Endothelial cell of umbilical vein (primary cell): ENCODE results near the gene DOCK1. TPM values are rescaled to one million over a fixed set of nuclear protein-coding genes. Genes with fewer than 3 reads are reported as not detected.

Source experiments
- BruUV-seq: library from RNA; stranded (reverse); fragments of 400-500 nt; replicated peaks from 2 replicates; lab custom pipeline; 2021; lab: Mats Ljungman, UMichigan
- CTCF ChIA-PET: fragments of 300-600, 350-600 bp; sonication (Branson Sonifier 250); formaldehyde crosslinking; loops from one replicate; lab custom pipeline; 2021; ENCODE audit warnings: antibody characterized with exemption, inconsistent platforms; lab: Charles Lee
- POLR2A ChIA-PET: fragments of 300-600, 350-600 bp; sonication (Branson Sonifier 250); formaldehyde crosslinking; loops from one replicate; lab custom pipeline; 2021; ENCODE audit warnings: antibody characterized with exemption, inconsistent platforms; lab: Charles Lee
- DNase-seq: peaks from one replicate; pipeline ENCODE4 v3.0.0-alpha.2; 2011; ENCODE audit warnings: low read depth, low spot score
- FAIRE-seq: peaks from 2 replicates; lab custom pipeline; 2011; peaks lifted over from hg19 to GRCh38; lab: Jason Lieb, UNC
- H2AFZ ChIP-seq: 2 replicates; pipeline ENCODE4 v1.6.0; 2012; ENCODE audit warnings: low read depth, low read length, control low read depth, inconsistent platforms
- H3K27ac ChIP-seq: 2 replicates; pipeline ENCODE4 v1.5.1; 2011; ENCODE audit warnings: low read depth, mild to moderate bottlenecking, control low read depth, low read length, moderate library complexity; ENCODE audit not compliant: insufficient read depth
- H3K27me3 ChIP-seq, 2 experiments: 2 replicates each; pipeline versions ENCODE4 v1.6.0 to v1.6.1; 2011; ENCODE audit warnings: low read length in 2 of 2, mixed read lengths in 1 of 2; ENCODE audit not compliant: control insufficient read depth in 2 of 2, insufficient read depth in 2 of 2
- H3K36me3 ChIP-seq, 2 experiments: 2 replicates in 1 of 2; 3 replicates in 1 of 2; pipeline ENCODE4 v1.5.1; 2011; ENCODE audit warnings: low read length in 2 of 2, mild to moderate bottlenecking in 1 of 2, moderate library complexity in 1 of 2; ENCODE audit not compliant: control insufficient read depth in 2 of 2, insufficient read depth in 2 of 2; ENCODE audit errors: extremely low read depth in 1 of 2
- H3K4me1 ChIP-seq: 3 replicates; pipeline ENCODE4 v1.5.1; 2011; ENCODE audit warnings: mild to moderate bottlenecking, low read length; ENCODE audit not compliant: control insufficient read depth, insufficient read depth; ENCODE audit errors: extremely low read depth
- H3K4me2 ChIP-seq: 2 replicates; pipeline ENCODE4 v1.6.1; 2011; ENCODE audit warnings: low read length, control low read depth, mixed read lengths; ENCODE audit not compliant: insufficient read depth
- H3K4me3 ChIP-seq, 3 experiments: fragments of 200-600 bp in 1 of 3; sonication (generic), shearing (Covaris generic) in 1 of 3; replicated peaks in 1 of 3; 2 replicates each; pipeline ENCODE4 v1.5.1; 2011 to 2016; ENCODE audit warnings: control low read depth in 3 of 3, low read length in 3 of 3, mild to moderate bottlenecking in 2 of 3, inconsistent platforms in 1 of 3, low read depth in 1 of 3, moderate library complexity in 1 of 3; ENCODE audit not compliant: insufficient read depth in 1 of 3
- H3K79me2 ChIP-seq: 2 replicates; pipeline ENCODE4 v1.6.0; 2012; ENCODE audit warnings: low read length, inconsistent platforms; ENCODE audit not compliant: control insufficient read depth, insufficient read depth
- H3K9ac ChIP-seq: replicated peaks from 2 replicates; pipeline ENCODE3; 2011; ENCODE audit warnings: low read length, control low read depth; ENCODE audit not compliant: insufficient read depth; ENCODE audit errors: extremely low read depth
- H3K9me1 ChIP-seq: replicated peaks from 3 replicates; pipeline ENCODE4 v1.6.0; 2011; ENCODE audit warnings: mild to moderate bottlenecking, low read length; ENCODE audit not compliant: control insufficient read depth, insufficient read depth; ENCODE audit errors: extremely low read depth
- H3K9me3 ChIP-seq: replicated peaks from 2 replicates; pipeline ENCODE4 v1.5.1; 2012; ENCODE audit warnings: low read length, inconsistent platforms; ENCODE audit not compliant: control insufficient read depth, insufficient read depth
- H4K20me1 ChIP-seq: replicated peaks from 2 replicates; pipeline ENCODE3; 2011; ENCODE audit warnings: mild to moderate bottlenecking, low read length; ENCODE audit not compliant: control insufficient read depth, insufficient read depth; ENCODE audit errors: extremely low read depth
- CTCF ChIP-seq, 2 donors: IDR thresholded peaks; 1 replicate in 1 of 2; 2 replicates in 1 of 2; pipeline ENCODE4 v1.5.1; 2011; ENCODE audit warnings: low read length in 2 of 2, mild to moderate bottlenecking in 2 of 2, moderate library complexity in 2 of 2, control low read depth in 1 of 2, inconsistent platforms in 1 of 2, low read depth in 1 of 2; ENCODE audit not compliant: insufficient read depth in 1 of 2; ENCODE audit errors: extremely low read depth in 1 of 2
- EZH2 ChIP-seq: IDR thresholded peaks from 2 replicates; pipeline ENCODE4 v1.6.1; 2012; ENCODE audit warnings: borderline replicate concordance, low read depth, mild to moderate bottlenecking, moderate library complexity, low read length, inconsistent platforms; ENCODE audit not compliant: severe bottlenecking
- FOS ChIP-seq: IDR thresholded peaks from 2 replicates; pipeline ENCODE4 v1.6.1; 2011; ENCODE audit warnings: mild to moderate bottlenecking, low read length, moderate library complexity, borderline replicate concordance; ENCODE audit not compliant: insufficient read depth
- GATA2 ChIP-seq: IDR thresholded peaks from 2 replicates; pipeline ENCODE4 v1.7.0; 2011; ENCODE audit warnings: low read depth, mild to moderate bottlenecking, moderate library complexity, mixed read lengths, low read length; ENCODE audit not compliant: insufficient read length, insufficient read depth
- JUN ChIP-seq: IDR thresholded peaks from 2 replicates; pipeline ENCODE4 v1.6.1; 2011; ENCODE audit warnings: borderline replicate concordance, low read depth; ENCODE audit not compliant: insufficient read length, insufficient read depth
- MAX ChIP-seq: IDR thresholded peaks from 2 replicates; pipeline ENCODE4 v1.6.1; 2011; ENCODE audit not compliant: insufficient read depth, insufficient read length
- MYC ChIP-seq: IDR thresholded peaks from one replicate; pipeline ENCODE4 v1.6.1; 2011; ENCODE audit warnings: mild to moderate bottlenecking, low read depth, low read length
- POLR2A ChIP-seq: IDR thresholded peaks from 2 replicates; pipeline ENCODE4 v1.6.1; 2012; ENCODE audit warnings: low read depth, mild to moderate bottlenecking, control low read depth, low read length
- POLR2AphosphoS5 ChIP-seq: IDR thresholded peaks from 2 replicates; pipeline ENCODE4 v1.6.1; 2012; ENCODE audit warnings: low read depth, mild to moderate bottlenecking, control low read depth, low read length, moderate library complexity; ENCODE audit not compliant: insufficient read depth
- dilution Hi-C: fragments of 300-500 bp; cut with MboI; formaldehyde crosslinking; loops from one replicate; pipeline ENCODE4 v1.15.0; 2019; ENCODE audit warnings: low sequenced_read_pairs; ENCODE audit not compliant: extremely low pct_ligation_motif_present
- intact Hi-C: fragments of 100-400 bp; cut with micrococcal nuclease; formaldehyde crosslinking; loops from one replicate; pipeline ENCODE4 v1.10.0; 2022
- polyA plus RNA-seq, 4 experiments: library from polyadenylated mRNA; depleted of rRNA in 3 of 4; stranded (reverse) in 3 of 4; unstranded in 1 of 4; fragments of >200 nt; gene quantifications; 2 replicates each; pipeline versions ENCODE4 v1.2.1 to v1.2.3, GENCODE V29; 2011 to 2012; ENCODE audit warnings: missing spikeins in 1 of 4
- total RNA-seq: library from RNA; stranded (reverse); gene quantifications from 2 replicates; pipeline ENCODE4 v1.2.3, GENCODE V29; 2021

DOCK1 gene
- total and polyA plus RNA-seq, 2 donors (not counting 3 experiments of a cell fraction or from before 2014, with no cell fraction given) = 22.5 to 83.1 TPM

- Histone ChIP-seq H3K9ac (no peak overlapping the region), H3K9me3 (no peaks in the 10 kb centered on the region), H3K9me1 (no peaks in the 10 kb centered on the region), H2AFZ (no peak overlapping the region), H3K4me2 (no peak overlapping the region), H3K27me3 (no peaks in the 10 kb centered on the region), H3K36me3 (no peaks in the 10 kb centered on the region), H3K4me3 (no peak overlapping the region), H4K20me1 (no peaks in the 10 kb centered on the region), H3K27ac (no peak overlapping the region), H3K79me2 (no peaks in the 10 kb centered on the region), H3K4me1 (no peaks in the 10 kb centered on the region)
- intact Hi-C loops = no loop called here
- no TSS peak for BruUV-seq
- ChIA-PET CTCF (interaction anchor here (1.1 kb wide), 1 partner anchor 12 kb away, joined by 3 read pairs; no protein-coding TSS in a partner anchor), POLR2A (no interaction called here)
- FAIRE-seq (no peak), DNase-seq (no peak)
- dilution Hi-C loops = no loop called here
- no peak for TF ChIP-seq JUN
- no peak for TF ChIP-seq CTCF (IDR thresholded peaks at IDR 0.05; ENCODE audit: extremely low read depth in 1 of 2, insufficient read depth in 1 of 2, low read depth in 1 of 2, low read length in 2 of 2)
- TF ChIP-seq FOS = no peak
- TF ChIP-seq MAX = no peak
- no peak for TF ChIP-seq EZH2
- TF ChIP-seq GATA2 = no peak
- TF ChIP-seq POLR2A = no peak
- no peak for TF ChIP-seq MYC
- no peak for TF ChIP-seq POLR2AphosphoS5
Measured at GRCh38 chr10:127368101-127368500, 462.9 kb downstream of the DOCK1 start.
